Putamen (tissue), 1 donor: Measurements from ENCODE around the gene ZNF678.

Source experiments
- DNase-seq: peaks from one replicate; pipeline ENCODE4 v3.0.0-alpha.2; 2016; ENCODE audit warnings: low spot score

Gene ZNF678

GRCh38 chr1:227723474-227723873, 160.1 kb downstream of the ZNF678 start:
- no peak for DNase-seq

GRCh38 chr1:227725046-227725445, 161.7 kb downstream of the ZNF678 start:
- no peak for DNase-seq

GRCh38 chr1:227726318-227726717, 163.0 kb downstream of the ZNF678 start:
- no peak for DNase-seq
